Esophagus muscularis mucosa (tissue), 4 donors: ENCODE results near the gene MCOLN1.

Experiments
- EP300 ChIP-seq: sonication (generic); formaldehyde crosslinking; IDR thresholded peaks from one replicate; pipeline ENCODE4 v1.6.1; 2017; ENCODE audit warnings: antibody characterized with exemption
- POLR2A ChIP-seq: fragments of 450-650 bp; IDR thresholded peaks from one replicate; pipeline ENCODE4 v1.6.1; 2017; ENCODE audit warnings: antibody characterized with exemption, moderate library complexity, mild to moderate bottlenecking, low read depth
- POLR2AphosphoS5 ChIP-seq, 2 donors: sonication (generic); formaldehyde crosslinking; IDR thresholded peaks; one replicate each; pipeline ENCODE4 v1.6.1; 2017; ENCODE audit warnings: antibody characterized with exemption in 2 of 2
- TF ChIP-seq, protein P1 (sequence below), 3 experiments: fragments of 200-600 bp in 2 of 3; fragments of 450-650 bp in 1 of 3; sonication (generic) in 2 of 3; IDR thresholded peaks; one replicate each; pipeline ENCODE4 v1.5.1; 2017 to 2019; ENCODE audit warnings: antibody characterized with exemption in 3 of 3, mild to moderate bottlenecking in 2 of 3, moderate library complexity in 1 of 3

DNA sequence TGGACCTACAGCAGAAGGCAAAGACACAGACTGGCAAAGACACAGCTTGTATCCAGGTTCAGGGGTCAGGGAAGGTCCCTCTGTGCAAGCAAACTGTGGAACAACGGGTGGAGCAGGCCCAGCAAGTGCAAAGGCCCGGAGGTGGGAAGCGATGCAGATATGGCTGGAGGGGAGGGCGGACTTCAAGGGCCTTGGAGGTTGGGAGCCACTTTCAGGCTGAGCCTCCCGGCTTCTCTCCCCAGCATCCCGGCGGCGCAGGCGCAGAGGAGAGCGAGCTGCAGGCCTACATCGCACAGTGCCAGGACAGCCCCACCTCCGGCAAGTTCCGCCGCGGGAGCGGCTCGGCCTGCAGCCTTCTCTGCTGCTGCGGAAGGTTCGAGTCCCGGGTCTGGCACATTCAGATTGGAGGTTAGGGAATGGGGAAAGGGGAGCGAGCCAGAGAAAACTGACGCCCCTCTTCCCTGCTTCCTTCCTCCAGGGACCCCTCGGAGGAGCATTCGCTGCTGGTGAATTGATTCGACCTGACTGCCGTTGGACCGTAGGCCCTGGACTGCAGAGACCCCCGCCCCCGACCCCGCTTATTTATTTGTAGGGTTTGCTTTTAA is 11.0 kb downstream of the MCOLN1 start:
- TF ChIP-seq, protein P1, sequence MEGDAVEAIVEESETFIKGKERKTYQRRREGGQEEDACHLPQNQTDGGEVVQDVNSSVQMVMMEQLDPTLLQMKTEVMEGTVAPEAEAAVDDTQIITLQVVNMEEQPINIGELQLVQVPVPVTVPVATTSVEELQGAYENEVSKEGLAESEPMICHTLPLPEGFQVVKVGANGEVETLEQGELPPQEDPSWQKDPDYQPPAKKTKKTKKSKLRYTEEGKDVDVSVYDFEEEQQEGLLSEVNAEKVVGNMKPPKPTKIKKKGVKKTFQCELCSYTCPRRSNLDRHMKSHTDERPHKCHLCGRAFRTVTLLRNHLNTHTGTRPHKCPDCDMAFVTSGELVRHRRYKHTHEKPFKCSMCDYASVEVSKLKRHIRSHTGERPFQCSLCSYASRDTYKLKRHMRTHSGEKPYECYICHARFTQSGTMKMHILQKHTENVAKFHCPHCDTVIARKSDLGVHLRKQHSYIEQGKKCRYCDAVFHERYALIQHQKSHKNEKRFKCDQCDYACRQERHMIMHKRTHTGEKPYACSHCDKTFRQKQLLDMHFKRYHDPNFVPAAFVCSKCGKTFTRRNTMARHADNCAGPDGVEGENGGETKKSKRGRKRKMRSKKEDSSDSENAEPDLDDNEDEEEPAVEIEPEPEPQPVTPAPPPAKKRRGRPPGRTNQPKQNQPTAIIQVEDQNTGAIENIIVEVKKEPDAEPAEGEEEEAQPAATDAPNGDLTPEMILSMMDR (IDR thresholded peaks at IDR 0.05) = no peak
- TF ChIP-seq POLR2AphosphoS5 (IDR thresholded peaks at IDR 0.05) (peak in 1 of 2 donors; percentile 45), POLR2A (no peak), EP300 (no peak)
